GM19395 (cell line): Measurements from ENCODE around the gene CNTNAP2.

Source experiments
- ATAC-seq: cut with Tn5 transposase; IDR thresholded peaks from one replicate; pipeline ENCODE4 v1.9.1; 2021; ENCODE audit warnings: mild to moderate bottlenecking, moderate library complexity; ENCODE audit not compliant: unreplicated experiment

Gene CNTNAP2

DNA sequence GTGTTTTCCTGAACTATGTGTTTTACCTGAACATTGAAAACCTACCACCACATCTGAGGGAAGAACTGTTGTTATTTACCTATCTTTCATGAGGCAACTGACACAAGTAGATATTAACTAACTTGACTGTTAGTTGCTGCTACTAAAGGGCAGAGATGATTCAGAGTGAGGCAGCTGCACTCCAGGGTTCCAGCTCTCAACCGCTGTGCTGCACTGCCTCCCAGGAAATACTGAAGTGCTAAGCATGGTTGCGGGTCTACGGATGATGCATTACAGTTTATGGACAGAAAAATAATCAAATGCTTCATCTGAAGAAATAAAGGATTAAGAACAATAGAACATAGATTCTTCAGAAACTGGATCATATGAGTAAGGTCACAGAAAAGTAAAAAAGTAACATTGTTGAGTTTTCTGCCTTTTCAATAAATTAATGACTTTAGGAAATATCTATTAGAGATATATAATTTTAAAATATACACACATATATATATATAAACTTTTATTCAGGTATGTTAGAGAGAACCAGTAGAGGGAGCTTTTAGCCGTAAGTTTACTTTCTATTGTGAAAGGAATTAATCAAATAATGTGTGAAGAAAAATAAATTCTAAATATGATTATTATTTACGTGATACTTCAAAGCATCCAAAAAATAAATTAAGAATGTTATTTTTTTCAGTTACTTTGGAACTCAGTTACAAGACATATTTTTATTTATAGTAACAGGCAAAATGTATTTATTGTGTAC is 620.0 kb downstream of the CNTNAP2 start:
- ATAC-seq = no peak

DNA sequence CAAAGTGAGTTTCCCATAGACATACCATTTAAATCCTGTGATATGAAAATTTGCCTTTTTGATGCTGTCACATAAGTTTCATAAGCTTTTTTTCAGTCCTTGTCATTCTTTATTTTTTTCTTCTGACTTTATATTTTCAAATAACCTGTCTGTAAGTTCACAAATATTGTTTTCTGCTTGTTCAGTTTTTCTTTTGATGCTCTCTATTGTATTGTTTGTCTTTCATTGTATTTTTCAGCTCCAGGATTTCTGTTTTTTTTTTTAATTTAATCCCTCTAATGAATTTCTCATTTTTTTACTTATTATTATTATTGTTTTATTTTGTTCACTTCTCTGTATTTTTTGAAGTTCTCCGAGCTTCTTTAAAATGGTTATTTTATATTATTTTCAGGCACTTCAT is 623.4 kb downstream of the CNTNAP2 start:
- ATAC-seq = no peak

DNA sequence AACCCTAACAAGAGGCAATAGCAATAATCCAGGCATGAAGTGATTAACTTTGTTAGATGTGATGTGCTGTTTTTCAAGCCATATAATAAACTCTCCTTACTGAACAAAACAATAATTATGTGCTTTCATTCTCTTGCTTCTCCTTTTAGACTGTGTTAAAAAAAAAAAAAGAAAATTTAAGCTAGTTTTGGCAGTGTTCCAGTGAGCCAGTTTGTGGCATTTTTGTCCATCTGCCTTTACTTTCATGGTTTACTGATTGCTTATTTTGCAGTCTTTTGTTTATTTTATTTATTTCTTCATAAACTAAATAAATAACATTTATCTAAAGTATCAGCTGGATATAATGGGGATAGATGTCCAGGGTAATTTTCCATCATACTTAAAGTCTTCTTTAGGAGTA is 625.3 kb downstream of the CNTNAP2 start:
- no peak for ATAC-seq

- ATAC-seq = no peak
These were observed 637.8 kb downstream of the CNTNAP2 start for GRCh38 chr7:146754385-146754784.

GRCh38 chr7:146755585-146755984 is 639.0 kb downstream of the CNTNAP2 start:
- ATAC-seq = no peak

GRCh38 chr7:146764458-146764857 is 647.9 kb downstream of the CNTNAP2 start:
- ATAC-seq = no peak

DNA sequence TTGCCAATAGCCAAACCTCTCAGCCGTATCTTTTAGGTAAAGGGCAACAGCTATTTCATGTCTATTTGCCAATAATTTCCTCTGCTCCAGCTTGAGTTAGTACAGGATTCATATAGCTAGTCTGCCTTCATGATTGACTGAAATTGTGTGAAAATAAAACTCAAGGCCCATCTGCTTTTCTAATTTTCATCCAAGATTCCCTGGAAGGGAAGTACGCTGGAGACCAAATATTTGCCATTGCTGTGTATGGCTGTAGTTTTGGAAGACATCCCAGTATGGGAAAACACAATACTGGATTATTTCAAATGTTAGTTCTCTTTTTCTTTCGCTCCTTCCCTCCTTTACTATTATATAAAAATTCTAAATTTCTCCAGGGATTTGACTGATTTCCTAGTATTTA is 652.4 kb downstream of the CNTNAP2 start:
- no peak for ATAC-seq

- ATAC-seq = no peak
These were observed 656.0 kb downstream of the CNTNAP2 start for GRCh38 chr7:146772601-146773000.

DNA sequence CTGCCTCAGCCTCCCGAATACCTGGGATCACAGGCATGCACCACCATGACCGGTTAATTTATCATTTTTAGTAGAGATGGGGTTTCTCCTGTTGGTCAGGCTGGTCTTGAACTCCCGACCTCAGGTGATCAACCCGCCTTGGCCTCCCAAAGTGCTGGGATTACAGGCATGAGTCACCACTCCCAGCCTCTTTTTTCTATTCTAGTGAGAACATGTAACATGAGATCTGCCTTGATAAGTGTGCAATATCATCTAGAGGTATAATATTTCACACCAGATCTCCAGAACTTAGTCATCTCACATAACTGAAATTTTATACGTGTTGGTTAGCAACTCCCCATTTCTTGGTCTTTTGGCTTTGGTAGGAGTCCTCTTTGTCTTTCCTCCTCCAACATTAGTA is 656.9 kb downstream of the CNTNAP2 start:
- ATAC-seq = no peak

DNA sequence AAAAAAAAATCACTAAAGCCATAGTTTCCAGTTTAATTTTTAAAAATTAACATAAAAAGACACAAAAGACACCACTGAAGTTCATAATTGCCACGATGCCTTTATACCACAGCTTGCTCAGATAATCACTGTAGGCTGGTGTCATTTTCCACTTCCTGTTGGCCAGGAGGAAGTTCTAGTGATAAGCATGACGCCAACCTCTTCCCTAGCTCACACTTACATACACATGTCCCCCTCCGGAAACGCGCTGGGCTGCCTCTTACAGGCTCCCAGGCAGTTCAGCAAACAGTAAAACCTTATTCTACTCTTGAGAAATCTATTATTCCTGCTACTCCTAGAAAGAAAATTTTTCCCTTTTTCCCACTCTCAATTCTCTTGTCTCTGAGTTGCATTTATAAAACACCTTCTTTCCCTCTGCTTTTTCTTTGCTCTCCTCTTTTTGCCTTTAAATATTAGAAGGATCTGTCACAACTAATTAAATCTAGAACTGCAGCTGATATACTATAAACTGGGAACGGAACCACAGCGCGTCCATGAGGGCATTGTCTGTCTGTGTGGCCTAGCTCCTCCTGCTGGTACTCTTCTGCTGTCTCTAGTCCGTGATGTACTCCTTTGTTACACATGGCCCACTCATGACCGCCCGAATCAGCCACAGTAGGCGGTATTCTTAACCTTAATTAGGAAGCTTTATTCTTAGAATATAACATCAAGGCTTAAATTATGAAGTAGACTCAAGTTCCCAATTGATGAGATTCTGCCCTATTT is 664.9 kb downstream of the CNTNAP2 start:
- ATAC-seq = no peak

GRCh38 chr7:146787266-146787665 is 670.7 kb downstream of the CNTNAP2 start:
- ATAC-seq = no peak

GRCh38 chr7:146788008-146788407 is 671.4 kb downstream of the CNTNAP2 start:
- no peak for ATAC-seq

DNA sequence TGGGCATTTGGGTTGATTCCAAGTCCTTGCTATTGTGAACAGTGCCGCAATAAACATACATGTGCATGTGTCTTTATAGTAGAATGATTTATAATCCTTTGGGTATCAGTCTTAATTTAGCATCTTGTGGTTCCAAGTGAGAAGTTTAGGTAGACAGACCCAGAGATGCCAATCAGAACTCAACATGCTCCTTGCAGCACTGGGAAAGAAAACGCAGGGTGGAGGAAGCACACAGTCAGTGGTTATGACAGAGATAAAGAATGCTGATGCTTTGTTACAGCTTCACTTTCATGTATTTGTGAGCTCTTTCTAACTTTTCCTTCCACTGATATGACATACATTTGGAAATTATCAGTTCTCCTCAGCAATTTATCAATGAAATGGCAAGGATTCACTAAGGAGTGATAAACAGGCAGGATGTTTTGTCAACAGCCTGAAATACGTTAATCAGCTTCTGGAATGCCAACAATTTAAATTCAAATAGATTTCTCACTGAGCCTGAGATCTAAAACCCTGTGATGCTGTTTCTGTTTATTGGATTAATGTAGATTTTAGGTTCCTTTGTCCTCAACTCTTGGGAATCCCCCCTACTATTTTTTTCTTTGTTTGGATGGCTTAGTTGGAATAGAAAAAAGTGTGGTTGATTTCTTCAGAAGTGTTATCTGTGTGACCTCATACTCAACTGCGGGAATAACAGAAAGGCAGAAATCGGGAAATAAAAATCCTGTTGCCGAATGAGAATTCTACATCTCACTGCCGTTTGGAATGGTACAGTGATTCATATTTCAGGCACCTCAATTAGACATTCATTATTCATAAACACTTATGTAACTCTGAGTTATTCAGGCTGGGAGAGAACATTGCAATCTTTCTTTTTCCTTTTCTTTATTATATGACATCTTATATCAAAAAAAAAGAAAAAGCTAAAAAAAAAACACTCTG is 675.0 kb downstream of the CNTNAP2 start:
- ATAC-seq = no peak

- ATAC-seq = no peak
These were observed 688.0 kb downstream of the CNTNAP2 start for GRCh38 chr7:146804620-146805019.

- ATAC-seq = no peak
These were observed 688.5 kb downstream of the CNTNAP2 start for GRCh38 chr7:146805082-146805481.

DNA sequence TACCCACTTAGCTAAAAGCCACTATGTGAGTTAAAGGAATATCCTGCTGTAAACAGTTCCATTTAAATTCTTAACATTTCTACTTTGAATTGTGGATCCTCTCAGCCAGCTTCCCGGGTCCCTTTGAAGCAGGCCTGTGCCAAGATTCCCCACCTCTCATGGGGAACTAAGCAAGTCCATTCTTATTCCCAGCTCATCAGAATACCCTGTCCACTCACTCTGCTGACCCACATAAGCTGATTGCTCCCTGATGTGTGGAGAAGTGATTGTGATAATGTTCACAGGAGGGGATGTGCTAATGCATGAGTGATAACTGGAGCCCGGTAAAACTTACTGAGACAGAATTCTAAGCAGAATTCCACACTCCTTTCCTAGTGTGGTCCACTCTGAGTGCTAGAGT is 709.7 kb downstream of the CNTNAP2 start:
- no peak for ATAC-seq

DNA sequence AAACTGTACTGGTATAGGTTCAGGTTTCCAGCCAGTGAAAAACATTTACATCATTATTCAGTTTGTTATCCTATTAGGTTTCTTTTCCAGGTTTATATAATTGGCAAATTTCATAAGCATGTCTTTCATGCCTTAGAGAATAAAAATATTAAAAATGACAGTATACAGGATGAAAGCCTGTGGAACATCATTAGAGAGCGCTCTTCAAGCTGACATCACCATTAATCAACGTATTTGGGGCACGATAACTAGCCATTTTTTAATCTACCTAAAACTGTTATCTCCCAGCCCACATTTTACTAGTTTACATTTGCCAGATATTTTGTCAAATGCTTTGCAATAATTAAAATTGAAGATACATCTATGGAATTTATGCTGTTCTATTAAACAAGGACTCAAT is 714.1 kb downstream of the CNTNAP2 start:
- ATAC-seq = no peak

DNA sequence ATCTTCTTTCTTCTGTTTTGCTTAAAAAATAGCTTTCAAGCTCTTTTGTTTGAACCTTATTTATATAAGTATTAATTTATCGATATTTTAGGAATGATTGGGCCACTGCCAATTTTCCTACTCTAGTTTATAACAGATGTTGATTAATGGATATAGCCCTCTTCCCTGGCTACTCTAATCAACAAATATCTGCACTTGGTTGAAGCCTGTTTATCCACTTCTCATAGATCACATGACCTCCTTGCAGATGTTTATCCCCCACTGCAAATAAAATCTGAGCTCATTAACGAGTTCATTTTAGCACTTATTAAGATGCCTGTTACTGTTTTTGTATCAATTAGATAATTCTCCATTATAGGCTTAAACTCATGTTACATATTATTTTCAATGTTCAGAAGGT is 715.3 kb downstream of the CNTNAP2 start:
- ATAC-seq = no peak

- no peak for ATAC-seq
These were observed 727.8 kb downstream of the CNTNAP2 start for GRCh38 chr7:146844405-146844804.

DNA sequence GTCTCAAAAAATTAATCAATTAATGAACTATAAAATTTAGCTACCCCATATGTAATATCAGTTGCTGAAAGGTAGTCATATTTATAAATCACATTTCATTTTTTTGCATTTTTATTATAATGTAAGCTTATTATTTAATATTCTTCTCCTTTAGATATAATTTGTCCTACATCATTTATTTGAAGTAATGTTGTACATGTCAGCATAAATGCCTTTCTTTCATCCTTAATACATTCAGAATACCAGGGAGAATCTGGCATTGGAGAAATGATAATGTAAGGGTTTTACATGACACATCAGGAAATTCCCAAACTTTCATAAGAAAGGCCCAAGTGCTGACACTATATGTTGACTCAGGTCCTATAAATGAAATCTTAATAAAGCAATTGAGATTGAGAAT is 742.1 kb downstream of the CNTNAP2 start:
- ATAC-seq = no peak

- no peak for ATAC-seq
These were observed 745.1 kb downstream of the CNTNAP2 start for GRCh38 chr7:146861701-146862100.
